Measurements from ENCODE around the gene SUCLG2.

SUCLG2 gene

GRCh38 chr3:67509471-67510075 is 144.8 kb downstream of the SUCLG2 start:
- Histone ChIP-seq H3K4me3 (no peak overlapping the region), H3K9ac (no peak overlapping the region), H3K4me1 (peaks cover 10% of the 10 kb centered on the region), H3K4me2 (peak overlapping the region; percentile 39), H3K27me3 (no peaks in the 10 kb centered on the region), H4K20me1 (no peaks in the 10 kb centered on the region), H3K27ac (no peak overlapping the region), H3K9me3 (no peaks in the 10 kb centered on the region), H3K36me3 (no peaks in the 10 kb centered on the region)
- no peak for TF ChIP-seq Cebpa-rat (IDR thresholded peaks at IDR 0.05)

DNA sequence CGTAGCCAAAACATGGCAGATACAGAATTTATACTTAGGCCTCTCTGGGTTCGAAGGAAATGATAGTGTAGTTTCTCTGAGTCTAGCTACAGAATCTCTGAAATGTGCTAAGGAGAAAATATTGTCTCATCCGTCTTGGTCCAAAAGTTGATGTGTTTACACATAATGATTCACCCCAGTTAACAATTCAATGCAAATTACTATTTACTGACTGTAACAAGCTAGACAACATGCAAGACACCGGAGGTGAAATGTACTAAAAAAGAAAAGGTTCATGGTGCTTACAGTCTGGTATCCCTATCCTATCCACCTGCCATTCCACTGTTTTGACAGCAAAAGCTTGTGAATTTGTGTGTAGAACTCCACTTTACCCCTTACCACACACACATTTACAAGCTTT is 146.8 kb downstream of the SUCLG2 start:
- Histone ChIP-seq H3K27me3 (no peaks in the 10 kb centered on the region), H3K4me3 (no peak overlapping the region), H3K27ac (no peak overlapping the region), H3K4me1 (peaks cover 10% of the 10 kb centered on the region), H4K20me1 (no peaks in the 10 kb centered on the region), H3K9me3 (no peaks in the 10 kb centered on the region), H3K4me2 (no peak overlapping the region), H3K9ac (no peak overlapping the region), H3K36me3 (no peaks in the 10 kb centered on the region)
- no peak for TF ChIP-seq Cebpa-rat (IDR thresholded peaks at IDR 0.05)

- no peak overlapping the region for H3K9ac ChIP-seq
- no peak overlapping the region for H3K4me2 ChIP-seq
These were observed 153.7 kb downstream of the SUCLG2 start for GRCh38 chr3:67500709-67501108.

DNA sequence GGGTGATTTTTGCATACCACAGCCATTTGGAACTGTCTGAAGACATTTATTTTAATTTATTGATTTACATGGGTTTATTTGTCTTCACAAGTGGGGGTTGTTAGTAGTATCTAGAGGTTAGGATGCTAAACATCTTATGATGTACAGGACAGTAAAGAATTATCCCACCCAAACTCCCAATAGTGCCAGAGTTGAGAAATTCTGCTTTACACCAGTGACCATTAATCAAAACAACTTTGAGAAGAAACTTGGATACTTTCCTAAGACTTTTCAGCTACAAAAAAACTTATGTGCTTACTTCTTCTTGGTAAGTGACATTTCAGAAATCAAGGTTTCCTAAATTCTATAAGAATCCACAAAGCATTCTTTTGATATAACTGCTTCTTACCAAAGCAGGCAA is 156.7 kb downstream of the SUCLG2 start:
- Histone ChIP-seq H3K4me2 (no peak overlapping the region), H3K9me3 (no peaks in the 10 kb centered on the region), H3K4me1 (no peaks in the 10 kb centered on the region), H3K4me3 (no peak overlapping the region), H3K9ac (no peak overlapping the region), H4K20me1 (no peaks in the 10 kb centered on the region), H3K27ac (no peak overlapping the region), H3K36me3 (no peaks in the 10 kb centered on the region), H3K27me3 (no peaks in the 10 kb centered on the region)
- no peak for TF ChIP-seq Cebpa-rat (IDR thresholded peaks at IDR 0.05)

More at GRCh38 chr3:67500709-67501108, 153.7 kb downstream of the SUCLG2 start:
- Histone ChIP-seq H3K4me3 (no peak overlapping the region), H3K27me3 (no peaks in the 10 kb centered on the region), H3K9me3 (no peaks in the 10 kb centered on the region), H4K20me1 (no peaks in the 10 kb centered on the region), H3K4me1 (no peaks in the 10 kb centered on the region), H3K36me3 (no peaks in the 10 kb centered on the region), H3K27ac (no peak overlapping the region)
- no peak for TF ChIP-seq Cebpa-rat (IDR thresholded peaks at IDR 0.05)

DNA sequence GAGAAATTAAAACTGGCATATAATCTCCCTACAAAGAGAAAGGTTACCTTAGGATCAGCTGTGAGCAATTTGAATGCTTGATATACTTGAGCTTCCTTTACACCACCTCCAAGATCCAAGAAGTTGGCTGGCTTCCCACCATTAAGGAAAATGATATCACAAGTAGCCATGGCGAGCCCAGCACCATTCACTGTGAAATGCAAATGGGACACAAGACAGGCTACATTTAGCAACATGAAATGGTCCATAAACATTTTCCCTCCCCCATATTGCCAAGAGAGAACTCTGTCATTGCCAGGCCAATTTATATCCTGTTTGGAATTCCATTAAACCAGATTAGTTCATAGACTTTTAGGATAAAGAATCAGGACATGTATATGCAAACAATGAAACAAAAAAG is 158.7 kb downstream of the SUCLG2 start:
- Histone ChIP-seq H3K4me3 (no peak overlapping the region), H4K20me1 (no peaks in the 10 kb centered on the region), H3K27me3 (no peaks in the 10 kb centered on the region), H3K4me2 (no peak overlapping the region), H3K9ac (no peak overlapping the region), H3K4me1 (no peaks in the 10 kb centered on the region), H3K36me3 (no peaks in the 10 kb centered on the region), H3K9me3 (no peaks in the 10 kb centered on the region), H3K27ac (no peak overlapping the region)
- TF ChIP-seq Cebpa-rat (IDR thresholded peaks at IDR 0.05): no peak

- Histone ChIP-seq H3K27me3 (no peaks in the 10 kb centered on the region), H3K4me3 (no peak overlapping the region), H3K9ac (no peak overlapping the region), H3K27ac (no peak overlapping the region), H3K9me3 (no peaks in the 10 kb centered on the region), H3K4me1 (no peaks in the 10 kb centered on the region), H4K20me1 (no peaks in the 10 kb centered on the region), H3K4me2 (no peak overlapping the region), H3K36me3 (no peaks in the 10 kb centered on the region)
- TF ChIP-seq Cebpa-rat (IDR thresholded peaks at IDR 0.05): no peak
These were observed 160.6 kb downstream of the SUCLG2 start for GRCh38 chr3:67493808-67494207.

- no peaks in the 10 kb centered on the region for H3K9me3 ChIP-seq
- H3K4me2 ChIP-seq: no peak overlapping the region
- H3K27me3 ChIP-seq: no peaks in the 10 kb centered on the region
- no peak overlapping the region for H3K27ac ChIP-seq
- no peak overlapping the region for H3K4me3 ChIP-seq
- no peaks in the 10 kb centered on the region for H4K20me1 ChIP-seq
- H3K4me1 ChIP-seq: no peaks in the 10 kb centered on the region
- H3K36me3 ChIP-seq: no peaks in the 10 kb centered on the region
- no peak for TF ChIP-seq Cebpa-rat (IDR thresholded peaks at IDR 0.05)
- H3K9ac ChIP-seq: no peak overlapping the region
These were observed 163.8 kb downstream of the SUCLG2 start for GRCh38 chr3:67490658-67491057.

DNA sequence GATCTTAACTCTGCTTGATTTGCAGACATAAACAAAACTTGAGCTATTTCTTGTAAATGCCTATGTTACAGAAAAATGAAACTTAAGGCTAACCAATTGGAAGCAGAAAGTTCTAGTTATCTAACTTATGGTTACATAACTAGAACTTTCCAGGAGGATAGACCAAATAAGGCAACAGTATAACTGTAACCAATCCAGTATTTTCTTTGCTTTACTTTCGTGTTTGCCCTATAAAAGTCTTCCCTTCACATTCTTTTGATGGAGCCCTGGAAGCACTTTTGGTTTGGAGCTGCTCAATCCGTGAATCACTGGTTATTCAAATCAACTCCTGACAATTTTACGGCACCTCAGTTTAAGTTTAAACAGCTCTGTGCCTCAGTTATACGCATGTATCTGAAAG is 164.6 kb downstream of the SUCLG2 start:
- H3K4me1 ChIP-seq: no peaks in the 10 kb centered on the region
- no peak overlapping the region for H3K27ac ChIP-seq
- H3K36me3 ChIP-seq: no peaks in the 10 kb centered on the region
- H3K9ac ChIP-seq: no peak overlapping the region
- TF ChIP-seq Cebpa-rat (IDR thresholded peaks at IDR 0.05): no peak
- H4K20me1 ChIP-seq: no peaks in the 10 kb centered on the region
- no peak overlapping the region for H3K4me2 ChIP-seq
- H3K27me3 ChIP-seq: no peaks in the 10 kb centered on the region
- H3K4me3 ChIP-seq: no peak overlapping the region
- no peaks in the 10 kb centered on the region for H3K9me3 ChIP-seq

- H3K4me3 ChIP-seq: no peak overlapping the region
- no peak overlapping the region for H3K4me2 ChIP-seq
- TF ChIP-seq Cebpa-rat (IDR thresholded peaks at IDR 0.05): no peak
- no peaks in the 10 kb centered on the region for H3K36me3 ChIP-seq
- no peaks in the 10 kb centered on the region for H3K27me3 ChIP-seq
- H4K20me1 ChIP-seq: no peaks in the 10 kb centered on the region
- H3K4me1 ChIP-seq: no peaks in the 10 kb centered on the region
- H3K9ac ChIP-seq: no peak overlapping the region
- H3K27ac ChIP-seq: no peak overlapping the region
- no peaks in the 10 kb centered on the region for H3K9me3 ChIP-seq
These were observed 166.8 kb downstream of the SUCLG2 start for GRCh38 chr3:67487564-67488114.

DNA sequence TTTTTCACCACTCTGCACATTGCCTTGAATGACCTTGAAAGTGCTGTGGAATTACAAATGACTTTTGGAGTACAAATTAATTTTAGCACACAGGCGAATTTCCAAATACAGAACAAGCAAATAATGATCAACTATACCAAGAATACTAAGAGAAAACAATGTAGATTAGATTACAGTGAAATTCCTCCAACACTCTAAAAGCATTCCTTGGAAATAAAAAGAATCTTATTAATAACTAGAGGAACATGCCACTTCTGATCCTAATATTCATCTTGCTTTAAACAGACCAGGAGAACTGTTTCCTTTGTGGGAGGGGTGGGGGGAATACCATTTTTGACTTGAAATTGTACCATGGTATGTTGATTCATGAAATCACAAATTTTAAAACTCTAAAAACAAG is 167.5 kb downstream of the SUCLG2 start:
- H3K9me3 ChIP-seq: no peaks in the 10 kb centered on the region
- H3K9ac ChIP-seq: no peak overlapping the region
- H3K4me3 ChIP-seq: no peak overlapping the region
- H3K27me3 ChIP-seq: no peaks in the 10 kb centered on the region
- H3K36me3 ChIP-seq: no peaks in the 10 kb centered on the region
- H3K4me2 ChIP-seq: no peak overlapping the region
- H3K4me1 ChIP-seq: peaks cover 5% of the 10 kb centered on the region
- H4K20me1 ChIP-seq: no peaks in the 10 kb centered on the region
- TF ChIP-seq Cebpa-rat (IDR thresholded peaks at IDR 0.05): no peak
- H3K27ac ChIP-seq: no peak overlapping the region

- Histone ChIP-seq H3K9ac (no peak overlapping the region), H4K20me1 (no peaks in the 10 kb centered on the region), H3K4me1 (peaks cover 6% of the 10 kb centered on the region), H3K27me3 (no peaks in the 10 kb centered on the region), H3K9me3 (no peaks in the 10 kb centered on the region), H3K27ac (no peak overlapping the region), H3K4me3 (no peak overlapping the region), H3K36me3 (no peaks in the 10 kb centered on the region), H3K4me2 (no peak overlapping the region)
- no peak for TF ChIP-seq Cebpa-rat (IDR thresholded peaks at IDR 0.05)
These were observed 170.3 kb downstream of the SUCLG2 start for GRCh38 chr3:67484085-67484484.
